HG03108 (cell line): Measurements from ENCODE around the gene CFAP119.
A peak's percentile ranks its signal among the peaks of the same experiment; 100 is the strongest.
"Not testable (repeated sequence)": the region's sequence is repeated elsewhere in the genome, so short reads cannot be mapped to it uniquely, and the experiment has no call there.

ENCODE experiments used
- ATAC-seq: cut with Tn5 transposase; IDR thresholded peaks from one replicate; pipeline ENCODE4 v1.9.1; 2021; ENCODE audit warnings: moderate library complexity; ENCODE audit not compliant: unreplicated experiment

CFAP119 gene

GRCh38 chr16:30761928-30762902 lies at the start of gene CFAP119, which contains the start of gene RNF40:
CFAP119 (minus strand) TSS chr16:30762062; CDS start chr16:30761748, 314 bp downstream.
RNF40 (plus strand) TSS chr16:30762322; CDS start chr16:30762546, 224 bp downstream.
- ATAC-seq, result peak; percentile 83

DNA sequence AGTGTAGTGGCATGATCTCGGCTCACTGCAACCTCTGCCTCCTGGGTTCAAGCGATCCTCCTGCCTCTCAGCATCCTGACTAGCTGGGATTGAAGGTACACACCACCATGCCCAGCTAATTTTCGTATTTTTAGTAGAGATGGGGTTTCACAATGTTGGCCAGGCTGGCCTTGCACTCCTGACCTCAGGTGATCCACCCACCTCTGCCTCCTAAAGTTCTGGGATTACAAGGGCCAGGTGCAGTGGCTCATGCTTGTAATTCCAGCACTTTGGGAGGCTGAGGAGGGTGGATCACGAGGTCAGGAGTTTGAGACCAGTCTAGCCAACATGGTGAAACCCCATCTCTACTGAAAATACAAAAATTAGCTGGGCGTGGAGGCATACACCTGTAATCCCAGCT lies 47.8 kb upstream of the CFAP119 start:
- ATAC-seq, result not testable (repeated sequence)

DNA sequence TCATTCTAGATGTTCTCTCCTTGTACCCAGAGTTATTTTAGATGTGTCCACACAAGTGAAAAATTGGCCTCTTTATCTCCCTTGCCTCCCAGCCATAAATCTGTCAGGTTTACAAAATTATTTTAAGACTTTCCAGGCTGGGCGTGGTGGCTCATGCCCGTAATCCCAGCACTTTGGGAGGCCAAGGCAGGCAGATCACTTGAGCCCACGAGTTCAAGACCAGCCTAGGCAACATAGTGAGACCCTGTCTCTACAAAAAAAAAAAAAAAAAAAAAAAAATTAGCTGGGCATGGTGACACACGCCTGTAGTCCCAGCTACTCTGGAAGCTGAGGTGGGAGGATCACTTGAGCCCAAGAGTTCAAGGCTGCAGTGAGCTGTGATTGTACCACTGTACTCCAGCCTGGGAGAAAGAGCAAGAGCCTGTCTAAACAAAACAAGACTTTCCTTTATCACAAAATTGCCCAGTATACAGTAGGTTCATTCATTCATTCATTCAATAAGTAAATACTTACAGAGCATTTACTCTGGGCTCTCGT lies 47.1 kb upstream of the CFAP119 start:
- ATAC-seq, result not testable (repeated sequence)

GRCh38 chr16:30808146-30808545 lies 46.3 kb upstream of the CFAP119 start:
- ATAC-seq, result no peak

DNA sequence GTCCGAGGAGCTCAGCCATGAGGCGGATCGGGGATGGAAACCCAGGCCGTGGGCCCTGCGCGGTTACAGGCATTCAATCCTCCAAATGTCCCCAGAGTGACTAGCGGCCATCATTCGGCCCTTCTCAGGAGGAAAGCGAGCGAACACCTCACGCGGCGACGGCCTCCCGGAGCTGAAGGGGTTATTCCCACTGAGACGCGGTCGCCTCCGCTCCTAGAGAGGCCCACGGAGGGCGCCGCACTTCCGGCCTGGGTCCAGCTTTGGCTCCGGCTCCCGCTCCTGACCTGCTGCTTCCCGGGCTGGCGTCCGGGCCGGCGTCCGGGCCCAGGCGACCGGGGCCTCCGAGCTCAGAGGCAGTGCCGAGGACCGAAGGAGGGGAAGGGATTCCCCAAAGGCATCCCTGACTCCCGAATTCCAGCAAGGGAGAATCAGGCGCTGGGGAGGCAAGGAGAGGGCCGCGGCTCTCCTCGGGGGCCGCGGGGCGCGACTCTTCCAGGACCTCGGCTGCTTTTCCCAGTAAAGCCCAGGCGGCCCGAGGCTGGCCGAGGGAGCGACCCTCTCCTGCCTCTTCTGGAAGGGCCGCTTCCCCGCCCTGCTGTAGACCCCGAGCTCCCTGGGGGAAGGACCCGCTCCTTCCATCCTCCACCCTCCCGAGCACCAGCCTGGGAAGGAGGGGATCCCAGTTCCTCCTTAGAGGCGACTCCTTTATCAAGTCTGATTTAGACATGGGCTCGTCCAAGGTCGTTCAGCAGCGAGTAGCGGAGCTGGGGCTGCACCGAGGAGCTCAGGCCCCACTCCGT lies 43.7 kb upstream of the CFAP119 start:
- no peak for ATAC-seq

GRCh38 chr16:30805056-30805369 lies 43.2 kb upstream of the CFAP119 start:
- no peak for ATAC-seq

GRCh38 chr16:30802936-30803335 lies 41.1 kb upstream of the CFAP119 start:
- ATAC-seq, result no peak

- no peak for ATAC-seq
These were observed 35.9 kb upstream of the CFAP119 start for GRCh38 chr16:30797670-30798309.

- no peak for ATAC-seq
These were observed 32.8 kb upstream of the CFAP119 start for GRCh38 chr16:30794634-30795033.

DNA sequence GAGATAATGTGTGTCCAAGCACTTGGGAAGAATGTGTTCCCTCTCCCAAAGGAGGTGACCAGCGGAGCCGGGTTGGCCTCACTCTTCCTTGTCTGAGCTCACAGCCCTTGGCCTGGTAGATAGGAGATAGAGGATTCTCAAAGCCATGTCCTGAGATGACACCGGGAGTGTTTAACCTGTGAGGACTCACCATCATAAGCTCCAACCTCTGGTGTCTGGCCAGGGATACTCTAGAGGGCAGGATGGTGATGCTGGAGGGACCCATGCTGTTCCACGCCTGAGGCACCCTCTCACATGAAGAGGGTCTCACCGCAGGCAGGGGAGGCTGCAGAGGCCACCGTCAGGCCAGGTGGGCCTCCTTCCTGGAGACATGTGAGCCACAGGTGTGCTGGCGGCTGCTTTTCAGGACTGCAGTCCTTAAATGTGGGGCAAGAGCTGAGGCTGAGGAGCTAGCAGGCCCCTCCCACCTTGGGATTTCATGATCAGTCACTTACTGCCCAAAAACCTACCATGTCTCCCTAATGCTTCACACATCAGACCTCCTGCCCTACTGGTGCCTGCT lies 31.7 kb upstream of the CFAP119 start:
- no peak for ATAC-seq

- no peak for ATAC-seq
These were observed 25.9 kb upstream of the CFAP119 start for GRCh38 chr16:30787613-30788378.

- no peak for ATAC-seq
These were observed 25.2 kb upstream of the CFAP119 start, which contains the start of gene ZNF629 for GRCh38 chr16:30786936-30787612. ZNF629 (minus strand) TSS chr16:30787205; CDS start chr16:30784482, 2,723 bp downstream.

DNA sequence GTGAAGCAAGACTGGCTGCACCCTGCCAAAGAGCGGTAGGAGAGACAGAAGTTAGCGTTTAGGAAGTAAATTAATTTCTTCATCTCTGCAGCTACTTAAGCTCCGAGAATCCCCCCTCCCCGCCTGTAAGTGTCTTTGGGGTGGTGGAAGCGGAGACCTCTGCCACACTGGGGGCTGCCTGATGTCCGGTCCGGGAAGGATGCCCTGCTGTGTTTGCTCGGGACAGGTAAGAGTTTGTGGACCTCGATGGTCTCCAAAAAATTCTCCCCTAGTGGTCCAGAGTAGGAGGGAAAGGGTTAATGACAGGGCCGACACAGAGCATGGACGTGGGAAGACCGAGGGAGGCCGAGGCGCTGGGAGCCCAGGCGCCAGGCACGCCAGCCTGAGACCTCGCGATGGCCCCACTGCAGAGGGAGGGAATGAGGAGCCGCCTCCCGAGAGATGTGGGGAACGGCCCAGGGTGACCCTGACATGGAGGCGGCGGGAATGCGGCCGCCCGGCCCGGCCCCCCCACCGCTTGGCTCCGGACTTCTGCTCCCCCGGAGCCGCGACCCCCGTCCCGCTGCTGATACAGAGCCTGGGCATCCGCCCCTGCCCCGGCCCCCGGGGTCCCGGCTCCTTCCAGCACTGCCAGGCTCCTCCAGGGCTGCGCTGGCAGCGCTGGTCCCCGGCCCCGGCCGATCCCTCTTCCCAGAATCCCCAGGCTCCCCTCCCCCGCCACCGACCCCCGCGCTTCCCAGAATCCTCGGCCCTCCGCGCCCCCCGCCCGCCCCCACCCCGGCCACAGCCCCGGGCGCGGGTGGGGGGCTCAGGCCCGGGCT lies 24.5 kb upstream of the CFAP119 start:
- no peak for ATAC-seq

GRCh38 chr16:30785126-30786106 lies 23.6 kb upstream of the CFAP119 start:
- ATAC-seq, result no peak

DNA sequence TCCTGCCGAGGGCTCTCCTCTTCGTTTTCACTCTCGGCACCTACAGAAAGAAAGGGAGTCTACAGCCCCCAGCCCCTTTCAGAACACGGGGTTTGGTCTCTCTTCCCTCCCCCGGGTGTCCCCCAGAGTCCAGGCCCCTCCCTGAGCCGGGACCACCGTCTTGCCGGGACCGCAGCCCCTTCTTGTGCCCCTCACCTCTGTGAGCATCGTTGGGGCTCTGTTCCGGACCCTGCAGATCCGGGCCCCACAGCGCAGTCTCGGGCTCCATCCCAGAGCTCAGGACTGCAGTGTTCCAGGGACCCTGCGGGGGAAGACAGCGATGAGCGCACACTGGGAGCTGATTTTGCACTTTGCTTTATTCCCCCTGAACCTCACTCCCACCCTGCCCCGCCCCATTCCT lies 22.4 kb upstream of the CFAP119 start:
- ATAC-seq, result no peak

DNA sequence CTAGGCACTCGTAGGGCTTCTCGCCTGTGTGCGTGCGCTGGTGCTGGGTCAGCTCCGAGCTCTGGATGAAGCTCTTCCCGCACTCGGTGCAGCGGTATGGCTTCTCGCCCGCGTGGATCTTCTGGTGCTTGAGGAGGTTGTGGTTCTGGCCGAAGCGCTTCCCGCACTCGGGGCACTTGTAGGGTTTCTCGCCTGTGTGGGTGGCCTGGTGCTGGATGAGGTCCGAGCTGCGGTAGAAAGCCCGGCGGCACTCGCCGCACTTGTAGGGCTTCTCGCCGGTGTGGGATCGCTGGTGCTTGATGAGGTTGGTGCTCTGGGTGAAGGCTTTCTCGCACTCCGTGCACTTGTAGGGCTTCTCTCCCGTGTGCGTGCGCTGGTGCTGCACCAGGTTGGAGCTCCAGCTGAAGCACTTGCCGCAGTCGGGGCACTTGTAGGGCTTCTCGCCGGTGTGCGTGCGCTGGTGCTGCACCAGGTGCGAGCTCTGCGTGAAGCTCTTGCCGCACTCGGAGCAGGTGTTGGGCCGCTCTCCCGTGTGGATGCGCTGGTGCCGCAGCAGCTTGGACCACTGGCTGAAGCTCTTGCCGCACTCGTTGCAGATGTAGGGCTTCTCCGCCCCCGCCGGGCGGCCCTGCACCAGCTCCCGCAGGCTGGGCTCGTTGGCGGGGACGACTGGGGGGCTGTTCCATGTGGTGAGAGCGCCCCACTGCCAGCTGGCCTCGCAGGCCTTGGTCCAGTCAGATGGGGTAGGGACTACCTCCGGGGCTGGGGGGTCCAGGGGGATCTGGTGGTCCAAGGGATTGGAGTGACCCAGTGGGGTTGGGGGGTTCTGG lies 21.6 kb upstream of the CFAP119 start:
- no peak for ATAC-seq
